GM21786 (cell line): Measurements from ENCODE around the gene SH3GL1.

Experiments used
- ATAC-seq: cut with Tn5 transposase; IDR thresholded peaks from one replicate; pipeline ENCODE4 v1.9.1; 2021; ENCODE audit not compliant: unreplicated experiment

SH3GL1 gene

GRCh38 chr19:4400135-4400936 lies at the start of gene SH3GL1:
SH3GL1 (minus strand) TSS chr19:4400547; CDS start chr19:4400368, 179 bp downstream.
- peak; percentile 48 for ATAC-seq

- ATAC-seq: no peak
Measured at GRCh38 chr19:4449639-4450028, 49.3 kb upstream of the SH3GL1 start.

GRCh38 chr19:4449022-4449638 lies 48.8 kb upstream of the SH3GL1 start:
- ATAC-seq: no peak

GRCh38 chr19:4448147-4448985 lies 48.0 kb upstream of the SH3GL1 start:
- no peak for ATAC-seq

- ATAC-seq: no peak
Measured at GRCh38 chr19:4447327-4448146, 47.2 kb upstream of the SH3GL1 start.

DNA sequence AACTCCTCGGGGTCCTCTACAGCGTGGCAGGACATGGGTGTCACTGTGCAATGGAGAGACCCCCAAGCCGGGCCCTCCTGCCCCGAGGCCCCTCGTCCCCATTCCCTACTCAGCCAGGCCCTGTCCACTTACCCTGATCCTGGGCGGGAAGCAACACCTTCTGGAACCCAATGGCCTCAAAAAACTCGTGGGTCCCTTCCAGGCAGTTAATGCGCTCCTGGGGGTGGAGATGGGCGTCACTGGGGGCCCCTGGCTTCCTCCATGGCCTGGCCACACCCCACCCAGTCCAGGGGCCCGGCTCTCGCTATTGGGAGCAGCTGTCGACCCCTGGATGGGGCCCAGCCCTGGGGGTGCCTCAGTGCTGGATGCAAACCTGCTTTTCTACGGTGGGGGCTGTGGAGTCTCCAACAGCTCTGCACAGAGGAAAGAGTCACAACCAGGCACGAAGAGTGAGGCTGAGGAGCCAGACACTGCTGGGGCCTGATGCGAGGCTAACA lies 46.4 kb upstream of the SH3GL1 start:
- ATAC-seq: no peak

- ATAC-seq: no peak
Measured at GRCh38 chr19:4445963-4446703, 45.8 kb upstream of the SH3GL1 start.

GRCh38 chr19:4444765-4445741 lies 44.7 kb upstream of the SH3GL1 start:
- no peak for ATAC-seq

DNA sequence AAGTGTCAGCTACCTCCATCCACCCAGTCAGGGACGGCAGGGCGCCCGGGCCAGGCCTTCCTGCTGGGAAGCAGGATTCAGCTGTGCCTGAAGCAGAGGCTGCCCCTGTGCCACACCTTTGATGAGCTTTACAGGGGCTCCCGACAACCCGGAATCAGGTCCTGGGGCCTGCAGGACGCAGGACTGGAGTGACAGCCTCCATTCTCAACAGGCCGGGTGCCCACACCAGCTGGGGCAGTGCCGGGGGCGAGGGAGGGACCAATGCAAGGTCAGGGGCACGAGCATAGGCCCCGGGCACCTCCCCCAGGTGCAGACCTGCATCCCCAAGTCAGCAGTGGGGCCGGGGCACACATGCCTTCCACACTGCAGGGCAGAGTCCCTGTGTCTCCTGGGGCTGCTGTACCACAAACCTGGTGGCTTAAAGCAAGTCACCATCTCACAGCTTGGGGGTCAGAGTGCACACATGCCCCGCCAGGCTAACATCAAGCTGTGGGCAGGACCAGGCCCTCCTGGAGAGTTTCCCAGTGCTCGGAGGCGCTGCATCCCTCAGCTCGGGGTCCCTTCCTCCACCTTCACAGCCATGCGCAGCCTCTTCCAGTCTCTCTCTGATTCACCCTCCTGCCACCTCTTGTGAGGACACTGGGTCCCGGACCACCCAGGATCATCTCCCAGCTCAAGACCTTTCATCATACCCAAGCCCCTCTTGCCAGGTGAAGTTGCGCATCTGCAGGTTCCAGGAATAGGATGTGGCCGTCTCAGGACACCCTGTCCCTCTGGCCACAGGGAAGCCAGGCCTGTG lies 43.8 kb upstream of the SH3GL1 start:
- ATAC-seq: no peak

DNA sequence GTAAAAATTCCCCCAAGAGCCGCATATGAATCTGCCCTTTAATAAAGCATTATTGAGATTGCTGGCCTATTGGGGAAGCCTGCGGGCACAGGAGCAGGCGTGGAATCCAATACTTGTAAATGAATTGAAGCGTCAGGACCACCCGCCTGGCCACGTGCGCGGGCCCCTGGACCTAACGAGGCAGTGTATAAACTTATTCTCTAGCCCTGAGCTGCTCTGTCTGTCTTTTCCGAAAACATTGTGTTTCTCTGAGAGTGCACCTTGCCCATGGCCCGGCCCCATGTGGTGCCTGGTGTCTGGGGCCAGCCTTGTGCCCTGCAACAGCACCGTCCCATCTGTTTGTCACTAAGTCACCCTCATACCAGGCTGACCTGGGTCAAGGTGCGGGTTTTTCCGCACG lies 42.8 kb upstream of the SH3GL1 start:
- no peak for ATAC-seq

GRCh38 chr19:4442819-4443146 lies 42.4 kb upstream of the SH3GL1 start:
- ATAC-seq: no peak

DNA sequence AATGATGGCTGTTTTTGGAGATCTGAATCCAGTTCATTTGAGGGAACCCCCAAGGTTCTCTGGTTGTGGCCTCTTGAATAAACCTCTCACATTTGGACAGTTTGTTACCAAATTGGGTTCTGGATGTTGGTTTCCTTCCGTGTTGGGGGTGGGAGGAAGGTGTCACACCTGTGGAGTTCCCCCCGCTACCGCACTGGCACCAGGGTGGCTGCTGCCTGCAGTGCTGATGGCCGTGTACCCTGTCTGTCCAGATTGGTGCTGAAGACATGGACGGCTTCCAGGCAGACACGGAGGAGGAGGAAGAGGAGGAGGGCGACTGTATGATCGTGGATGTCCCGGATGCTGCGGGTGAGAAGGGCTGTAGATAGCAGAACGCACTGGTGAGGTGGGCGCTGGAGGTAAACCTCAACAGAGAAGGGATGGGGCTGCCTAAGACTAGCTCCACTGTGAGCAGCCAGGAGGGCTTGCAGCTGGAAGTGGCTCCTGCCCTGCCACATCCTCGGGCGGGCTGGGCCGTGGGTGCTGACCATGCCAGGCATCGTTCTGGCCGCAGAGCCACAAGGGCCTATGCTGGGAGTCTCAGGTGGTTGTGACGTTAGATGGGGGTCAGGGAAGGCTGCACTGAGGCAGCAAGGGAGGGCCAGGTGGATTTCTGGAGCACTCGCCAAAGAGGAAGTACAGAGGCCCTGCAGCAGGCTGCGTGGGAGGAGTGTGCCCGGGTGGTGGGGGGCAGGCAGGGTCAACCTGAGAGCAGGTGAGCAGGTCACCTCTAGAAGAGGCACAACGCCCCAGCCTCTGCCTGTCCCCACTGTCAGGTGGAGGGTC lies 41.9 kb upstream of the SH3GL1 start:
- ATAC-seq: no peak

DNA sequence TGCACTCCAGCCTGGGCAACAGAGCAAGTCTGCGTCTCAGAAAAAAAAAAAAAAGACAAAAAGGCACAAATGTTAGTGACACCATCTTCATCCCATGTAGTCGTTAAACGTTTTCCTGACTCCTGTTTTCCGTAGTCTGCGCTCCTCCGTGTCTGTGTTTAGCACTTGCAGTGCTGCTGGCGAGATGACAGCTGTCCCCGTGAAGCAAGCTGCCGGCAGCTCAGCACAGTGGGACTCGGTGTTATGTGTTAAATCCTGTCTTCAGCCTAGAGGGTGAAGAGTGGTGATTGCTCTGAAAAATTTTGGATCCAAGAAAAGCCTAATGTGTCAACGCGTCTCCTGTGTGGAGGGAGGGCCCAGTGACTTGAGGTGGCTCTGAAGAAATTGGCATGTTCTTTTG lies 38.9 kb upstream of the SH3GL1 start:
- no peak for ATAC-seq

DNA sequence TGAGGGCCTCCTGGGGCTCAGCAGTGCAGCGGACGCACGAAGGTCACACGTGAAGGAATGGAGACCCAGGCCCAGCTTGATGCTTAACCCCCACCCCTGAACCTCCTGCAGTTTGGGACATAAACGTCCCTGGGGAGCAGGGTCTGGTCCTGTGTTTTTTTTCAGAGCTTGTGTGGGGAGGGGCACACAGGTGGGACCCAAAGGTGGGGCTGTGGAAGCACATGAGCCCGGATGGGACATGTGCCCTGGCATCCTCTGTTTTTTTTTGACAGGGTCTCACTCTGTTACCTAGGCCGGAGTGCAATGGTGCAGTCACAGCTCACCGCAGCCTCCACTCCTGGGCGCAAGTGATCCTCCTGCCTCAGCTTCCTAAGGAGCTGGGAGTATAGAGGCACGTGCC lies 36.8 kb upstream of the SH3GL1 start:
- no peak for ATAC-seq

DNA sequence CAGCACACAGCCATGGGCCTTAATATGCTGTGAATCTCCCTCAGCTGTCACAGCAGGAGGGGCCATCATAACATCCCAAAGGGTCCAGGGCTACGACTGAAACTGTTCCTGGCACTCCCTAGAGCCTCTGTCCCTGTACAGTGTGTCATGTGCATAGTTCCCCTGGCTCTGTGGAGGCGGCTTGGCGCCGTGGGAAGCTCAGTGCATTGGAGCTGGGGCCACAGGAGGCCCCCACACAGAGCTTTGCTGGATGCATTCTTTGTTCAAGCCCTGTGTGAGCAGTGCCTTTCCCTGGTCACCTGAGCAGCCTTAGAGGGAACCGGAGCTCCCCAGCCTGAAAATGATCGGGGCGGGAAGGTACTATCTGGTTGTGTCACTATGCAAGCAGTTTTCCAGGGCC lies 35.9 kb upstream of the SH3GL1 start:
- ATAC-seq: no peak

- no peak for ATAC-seq
Measured at GRCh38 chr19:4434391-4434790, 34.0 kb upstream of the SH3GL1 start.

DNA sequence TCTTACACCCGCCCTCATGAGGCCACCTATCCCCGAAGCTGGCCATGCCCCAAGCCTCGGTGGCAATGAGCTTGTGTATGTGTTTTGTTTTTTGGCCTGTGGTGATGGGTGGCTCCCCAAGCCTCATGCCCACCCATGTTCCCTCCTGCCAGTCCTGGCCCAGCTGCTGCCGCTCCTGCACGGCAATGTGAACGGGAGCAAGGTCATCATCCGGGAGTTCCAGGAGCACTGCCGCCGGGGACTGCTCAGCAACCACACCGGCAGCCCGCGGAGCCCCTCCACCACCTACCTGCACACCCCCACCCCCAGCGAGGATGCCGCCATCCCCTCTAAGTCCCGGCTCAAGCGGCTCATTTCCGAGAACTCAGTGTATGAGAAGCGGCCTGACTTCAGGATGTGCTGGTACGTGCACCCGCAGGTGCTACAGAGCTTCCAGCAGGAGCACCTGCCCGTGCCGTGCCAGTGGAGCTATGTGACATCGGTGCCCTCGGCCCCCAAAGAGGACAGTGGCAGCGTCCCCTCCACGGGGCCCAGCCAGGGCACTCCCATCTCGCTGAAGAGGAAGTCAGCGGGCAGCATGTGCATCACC lies 32.7 kb upstream of the SH3GL1 start:
- ATAC-seq: no peak
